ENCODE results near the gene APOA5.

Gene APOA5

DNA sequence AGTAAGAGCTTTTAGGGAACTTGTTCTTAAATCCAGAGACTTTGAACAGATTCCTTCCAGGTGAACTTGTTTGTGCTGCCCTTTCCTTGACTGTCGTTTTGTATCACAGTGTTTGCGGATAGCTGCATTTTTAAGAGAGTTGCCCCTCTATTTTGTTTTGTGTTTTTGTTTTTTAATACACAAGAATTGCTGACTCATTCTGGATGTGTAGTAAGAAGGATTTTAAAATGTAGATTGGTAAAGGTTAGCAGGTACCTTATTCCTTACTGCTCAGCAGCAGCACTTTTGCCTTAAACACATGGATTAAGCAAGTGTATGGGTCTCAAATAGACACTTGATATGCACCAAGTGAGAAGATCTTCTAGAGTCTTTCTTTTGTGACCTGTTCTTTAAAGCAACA, 8.9 kb upstream of the APOA5 start:
- no peak overlapping the region for H3K27ac ChIP-seq
- TF ChIP-seq, protein P1, sequence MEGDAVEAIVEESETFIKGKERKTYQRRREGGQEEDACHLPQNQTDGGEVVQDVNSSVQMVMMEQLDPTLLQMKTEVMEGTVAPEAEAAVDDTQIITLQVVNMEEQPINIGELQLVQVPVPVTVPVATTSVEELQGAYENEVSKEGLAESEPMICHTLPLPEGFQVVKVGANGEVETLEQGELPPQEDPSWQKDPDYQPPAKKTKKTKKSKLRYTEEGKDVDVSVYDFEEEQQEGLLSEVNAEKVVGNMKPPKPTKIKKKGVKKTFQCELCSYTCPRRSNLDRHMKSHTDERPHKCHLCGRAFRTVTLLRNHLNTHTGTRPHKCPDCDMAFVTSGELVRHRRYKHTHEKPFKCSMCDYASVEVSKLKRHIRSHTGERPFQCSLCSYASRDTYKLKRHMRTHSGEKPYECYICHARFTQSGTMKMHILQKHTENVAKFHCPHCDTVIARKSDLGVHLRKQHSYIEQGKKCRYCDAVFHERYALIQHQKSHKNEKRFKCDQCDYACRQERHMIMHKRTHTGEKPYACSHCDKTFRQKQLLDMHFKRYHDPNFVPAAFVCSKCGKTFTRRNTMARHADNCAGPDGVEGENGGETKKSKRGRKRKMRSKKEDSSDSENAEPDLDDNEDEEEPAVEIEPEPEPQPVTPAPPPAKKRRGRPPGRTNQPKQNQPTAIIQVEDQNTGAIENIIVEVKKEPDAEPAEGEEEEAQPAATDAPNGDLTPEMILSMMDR (conservative IDR thresholded peaks at IDR 0.05) = no peak

DNA sequence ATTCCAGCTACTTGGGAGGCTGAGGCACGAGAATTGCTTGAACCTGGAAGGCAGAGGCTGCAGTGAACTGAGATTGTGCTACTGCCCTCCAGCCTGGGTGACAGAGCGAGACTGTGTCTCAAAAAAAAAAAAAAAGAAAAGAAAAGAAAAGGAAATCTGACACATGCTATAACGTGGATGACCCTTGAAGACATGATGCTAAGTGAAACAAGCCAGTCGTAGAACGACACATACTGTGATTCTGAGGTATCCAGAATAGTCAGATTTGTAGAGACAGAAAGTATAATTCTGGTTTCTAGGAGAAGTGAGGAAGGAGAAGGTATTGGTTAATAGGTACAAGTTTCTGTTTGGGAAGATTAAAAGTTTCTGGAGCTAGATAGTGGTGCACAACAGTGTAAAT, 6.7 kb upstream of the APOA5 start:
- no peak overlapping the region for H3K27ac ChIP-seq
- TF ChIP-seq, protein P1 (conservative IDR thresholded peaks at IDR 0.05) = no peak

DNA sequence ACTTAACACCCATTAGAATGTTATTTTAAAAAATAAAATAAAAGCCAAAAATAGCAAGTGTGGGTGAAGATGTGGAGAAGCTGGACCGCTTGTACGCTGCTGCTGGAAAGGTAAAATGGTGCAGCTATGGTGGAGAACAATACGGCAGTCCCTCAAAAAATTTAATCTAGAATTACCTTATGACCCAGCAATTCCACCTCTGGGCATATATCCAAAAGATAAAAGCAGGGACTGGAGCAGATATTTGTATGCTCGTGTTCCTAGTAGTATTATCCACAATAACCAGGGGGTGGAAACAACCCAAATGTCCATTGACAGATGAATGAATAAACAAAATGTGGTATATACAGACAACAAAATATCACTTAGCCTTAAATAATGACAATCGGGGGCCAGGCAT, 6.1 kb upstream of the APOA5 start:
- H3K27ac ChIP-seq = no peak overlapping the region
- TF ChIP-seq, protein P1 (conservative IDR thresholded peaks at IDR 0.05) = no peak

DNA sequence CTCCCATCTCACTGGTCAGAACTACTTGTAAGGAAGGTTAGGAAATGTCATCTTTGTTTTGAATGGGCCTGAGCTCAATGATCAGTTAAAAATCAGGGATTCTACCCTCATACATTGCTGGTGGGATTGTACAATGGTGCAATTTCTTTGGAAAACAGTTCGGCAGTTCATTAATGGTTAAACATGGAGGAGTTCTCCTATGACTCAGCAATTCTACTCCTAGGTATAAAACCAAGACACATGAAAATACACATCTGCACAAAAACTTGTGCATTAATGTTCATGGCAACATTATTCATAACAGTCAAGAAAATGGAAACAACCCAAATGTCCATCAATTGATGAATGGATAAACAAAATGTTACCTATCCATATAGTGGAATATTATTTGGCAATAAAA, 4.9 kb upstream of the APOA5 start:
- no peak overlapping the region for H3K27ac ChIP-seq
- TF ChIP-seq, protein P1 (conservative IDR thresholded peaks at IDR 0.05) = no peak

DNA sequence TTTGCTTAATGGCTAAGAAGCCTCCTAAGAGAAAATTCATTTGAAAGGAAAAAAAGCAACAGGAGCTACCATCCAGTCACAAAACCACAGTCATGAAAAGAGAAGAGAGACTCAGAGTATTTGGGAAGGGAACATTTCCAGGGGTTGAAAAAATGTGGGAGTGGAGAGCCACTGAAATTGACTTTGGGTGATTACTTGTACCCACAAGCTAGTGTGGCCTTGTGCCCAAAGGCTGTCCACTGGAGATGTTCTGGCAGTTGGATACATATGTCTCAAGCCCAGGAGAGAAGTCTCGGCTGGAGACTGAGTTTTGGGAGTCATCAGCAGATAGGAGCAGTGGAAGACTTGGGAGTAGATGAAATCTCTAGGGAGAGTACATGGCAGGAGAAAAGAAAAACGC, 3.2 kb upstream of the APOA5 start:
- no peak overlapping the region for H3K27ac ChIP-seq
- TF ChIP-seq, protein P1 (conservative IDR thresholded peaks at IDR 0.05) = no peak

DNA sequence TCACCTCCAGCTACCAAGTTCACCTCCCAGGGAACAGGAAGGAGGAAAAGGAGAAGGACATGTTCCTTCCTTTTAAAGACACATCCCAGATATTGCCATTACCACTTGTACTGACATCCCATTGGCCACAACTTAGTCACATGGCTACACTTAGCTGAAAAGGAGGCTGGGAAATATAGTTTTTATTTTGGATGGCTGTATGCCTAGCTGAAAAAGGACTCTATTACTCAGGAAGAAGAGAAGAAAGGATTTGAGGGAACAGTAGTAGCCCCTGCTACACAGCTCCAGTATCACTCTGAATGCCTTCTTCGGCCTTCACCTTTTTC, 2.1 kb upstream of the APOA5 start:
- no peak overlapping the region for H3K27ac ChIP-seq
- TF ChIP-seq, protein P1 (conservative IDR thresholded peaks at IDR 0.05) = no peak

DNA sequence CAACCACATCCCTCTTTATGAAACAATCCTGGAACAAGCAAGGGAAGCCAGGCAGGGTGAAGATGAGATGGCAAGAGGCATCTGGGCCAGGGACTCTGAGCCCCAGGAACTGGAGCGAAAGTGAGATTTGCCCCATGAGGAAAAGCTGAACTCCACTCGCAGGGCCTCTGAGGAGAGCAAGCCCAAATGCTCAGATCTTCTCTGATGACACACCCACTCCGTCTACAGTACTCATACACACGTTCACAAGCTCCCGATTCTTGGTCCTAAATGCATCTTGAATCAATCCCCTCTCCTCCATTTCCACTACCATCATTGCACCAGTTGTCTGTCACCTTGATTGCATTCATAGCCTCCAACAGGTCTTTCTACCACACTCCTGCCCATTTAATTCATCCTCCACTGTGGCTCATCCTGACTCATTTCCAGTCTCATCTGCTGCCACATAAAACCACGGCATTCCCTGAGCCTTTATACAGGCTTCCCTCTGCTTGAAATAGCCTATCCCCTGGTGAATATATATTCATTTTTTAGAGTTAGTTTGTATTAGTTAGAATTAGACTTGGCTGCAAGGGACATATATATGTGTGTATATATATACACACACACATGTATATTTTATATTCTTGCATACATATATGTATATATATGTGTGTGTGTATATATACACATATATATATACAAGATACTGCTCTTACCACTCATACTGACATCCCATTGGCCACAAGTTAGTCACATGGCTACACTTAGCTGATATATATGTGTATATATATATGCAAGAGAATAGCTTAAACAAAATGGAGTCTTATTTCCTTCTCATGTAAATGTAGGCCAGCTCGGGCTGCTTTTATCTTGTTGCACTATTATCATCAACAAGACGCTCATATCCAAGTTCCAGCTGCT, 1.4 kb upstream of the APOA5 start:
- H3K27ac ChIP-seq = no peak overlapping the region
- TF ChIP-seq, protein P1 (conservative IDR thresholded peaks at IDR 0.05) = no peak

All from VCaP (cell line).